GM13977 (cell line): ENCODE data around the gene GRIK4.
A peak's percentile ranks its signal among the peaks of the same experiment; 100 is the strongest.

ENCODE experiments used
- DNase-seq: peaks from one replicate; pipeline ENCODE4 v3.0.0; 2012; ENCODE audit warnings: low spot score
- in situ Hi-C: fragments of 300-500 bp; cut with MboI; formaldehyde crosslinking; loops from one replicate; pipeline ENCODE4 v1.12.0; 2022; ENCODE audit warnings: low sequenced_read_pairs, low pct_unique_long_range_greater_than_20kb, mixed read lengths, inconsistent platforms; ENCODE audit not compliant: unreplicated experiment
- TF ChIP-seq, protein P1 (sequence below): IDR thresholded peaks from 2 replicates; pipeline ENCODE4 v1.5.1; 2012; ENCODE audit warnings: mild to moderate bottlenecking, control low read depth; ENCODE audit not compliant: insufficient read depth; ENCODE audit errors: extremely low read depth, missing control alignments

The GRIK4 gene

DNA sequence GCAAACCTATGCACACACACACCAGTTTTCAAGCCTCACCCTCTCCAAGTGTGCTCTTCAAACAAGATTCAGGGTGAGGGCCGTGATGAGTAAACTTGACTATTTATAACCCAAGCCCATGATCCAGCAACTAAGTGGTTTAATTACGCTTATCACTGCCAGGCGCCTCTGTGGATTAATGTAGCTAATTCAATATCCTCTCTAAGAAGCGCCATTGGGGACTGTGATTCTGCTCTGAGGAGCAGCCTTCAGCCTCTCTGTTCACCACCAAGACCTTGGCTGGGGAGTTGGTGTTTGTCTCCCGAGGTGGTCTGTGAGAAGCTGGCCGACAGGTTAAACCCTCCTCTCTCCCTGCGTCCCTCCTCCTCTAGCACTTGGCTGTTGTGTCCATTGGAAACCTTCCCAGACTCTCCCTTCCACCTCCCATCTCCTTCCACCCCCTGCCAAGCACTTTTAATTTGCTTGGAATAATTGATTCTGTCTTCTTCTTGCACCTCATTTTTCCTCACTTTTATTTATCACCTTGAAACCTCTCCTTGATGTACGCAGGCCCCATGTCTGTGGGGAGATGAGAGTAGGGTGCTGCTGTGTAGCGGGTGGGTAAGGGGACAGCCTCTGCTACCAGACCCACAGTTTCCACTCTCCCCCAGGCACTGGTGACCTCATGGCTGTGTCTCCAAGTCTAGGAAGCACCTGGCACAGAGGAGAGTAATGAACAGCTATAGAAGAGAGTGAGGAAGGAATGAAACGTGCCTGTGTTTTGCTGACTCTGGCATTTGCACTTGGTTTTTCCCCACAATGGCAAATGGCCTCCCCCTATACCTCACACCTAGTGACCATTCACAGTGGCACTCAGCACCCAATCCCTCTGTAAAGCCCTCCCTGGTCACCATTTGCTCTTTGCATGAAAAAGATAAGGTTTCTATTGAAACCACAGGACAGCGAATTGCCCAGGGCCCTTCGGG lies 236.6 kb downstream of the GRIK4 start:
- in situ Hi-C loops: no loop called here
- no peak for DNase-seq
- TF ChIP-seq, protein P1, sequence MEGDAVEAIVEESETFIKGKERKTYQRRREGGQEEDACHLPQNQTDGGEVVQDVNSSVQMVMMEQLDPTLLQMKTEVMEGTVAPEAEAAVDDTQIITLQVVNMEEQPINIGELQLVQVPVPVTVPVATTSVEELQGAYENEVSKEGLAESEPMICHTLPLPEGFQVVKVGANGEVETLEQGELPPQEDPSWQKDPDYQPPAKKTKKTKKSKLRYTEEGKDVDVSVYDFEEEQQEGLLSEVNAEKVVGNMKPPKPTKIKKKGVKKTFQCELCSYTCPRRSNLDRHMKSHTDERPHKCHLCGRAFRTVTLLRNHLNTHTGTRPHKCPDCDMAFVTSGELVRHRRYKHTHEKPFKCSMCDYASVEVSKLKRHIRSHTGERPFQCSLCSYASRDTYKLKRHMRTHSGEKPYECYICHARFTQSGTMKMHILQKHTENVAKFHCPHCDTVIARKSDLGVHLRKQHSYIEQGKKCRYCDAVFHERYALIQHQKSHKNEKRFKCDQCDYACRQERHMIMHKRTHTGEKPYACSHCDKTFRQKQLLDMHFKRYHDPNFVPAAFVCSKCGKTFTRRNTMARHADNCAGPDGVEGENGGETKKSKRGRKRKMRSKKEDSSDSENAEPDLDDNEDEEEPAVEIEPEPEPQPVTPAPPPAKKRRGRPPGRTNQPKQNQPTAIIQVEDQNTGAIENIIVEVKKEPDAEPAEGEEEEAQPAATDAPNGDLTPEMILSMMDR: no peak

DNA sequence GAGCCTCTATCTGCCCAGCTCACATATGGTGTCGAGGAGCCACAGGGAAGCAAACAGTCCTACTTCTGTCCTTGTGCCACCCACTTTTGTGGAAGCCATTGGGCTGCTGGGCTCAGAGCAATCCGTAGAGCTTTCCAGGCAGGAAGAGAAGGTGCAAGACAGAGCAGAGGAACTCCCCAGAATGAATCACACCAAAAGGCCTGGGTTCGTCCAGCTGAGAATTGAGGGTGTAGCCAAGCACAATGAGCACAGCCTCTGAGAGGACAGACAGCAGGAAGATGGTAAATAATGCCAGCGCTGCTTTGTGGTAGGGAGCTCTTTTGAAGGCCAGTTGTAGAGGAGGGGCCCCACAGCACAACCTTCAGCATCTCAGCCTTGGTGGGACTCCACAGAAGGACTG lies 237.8 kb downstream of the GRIK4 start:
- TF ChIP-seq, protein P1: no peak
- in situ Hi-C loops: no loop called here
- DNase-seq: no peak

DNA sequence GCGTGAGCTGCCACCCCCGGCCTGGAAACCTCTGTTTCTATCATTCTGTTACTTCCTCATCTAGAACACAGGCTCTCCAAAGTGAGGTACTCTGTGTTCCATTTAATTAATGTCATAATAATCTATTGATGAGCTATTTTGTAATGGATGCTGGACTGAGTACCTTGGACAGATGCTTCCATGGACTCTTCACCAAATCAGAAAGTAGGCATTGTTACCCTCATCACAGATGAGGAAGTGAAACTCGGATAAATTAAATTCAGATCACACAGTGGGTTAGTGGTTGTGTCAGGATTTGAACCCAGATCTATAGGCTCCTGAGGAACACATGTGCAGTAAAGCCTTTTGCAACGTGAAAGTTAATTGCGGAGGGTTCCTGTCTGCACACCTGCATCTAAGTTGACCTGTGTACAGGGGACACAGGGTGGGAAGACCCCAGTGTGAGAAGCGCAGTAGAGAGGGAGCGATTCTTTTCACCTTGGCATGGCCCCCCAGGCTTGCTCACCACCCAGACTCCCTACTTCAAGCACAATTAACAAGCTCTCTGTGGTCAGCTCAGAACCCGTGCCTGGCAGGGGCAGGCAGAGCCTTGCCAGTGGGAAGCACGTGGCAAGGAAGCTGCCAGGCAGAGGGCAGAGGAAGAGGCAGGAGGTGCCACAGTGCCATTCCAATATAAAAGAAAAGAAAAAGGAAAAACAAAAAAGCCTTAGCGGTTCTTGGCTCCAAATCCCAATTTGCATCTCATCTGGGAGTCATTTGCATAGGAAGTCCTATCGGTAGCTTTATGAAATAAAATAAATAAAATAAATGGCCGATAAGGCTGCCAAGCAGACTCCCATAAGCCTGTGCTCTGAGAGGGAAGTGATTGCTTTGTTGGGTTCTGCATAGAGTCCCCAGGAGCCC lies 239.3 kb downstream of the GRIK4 start:
- TF ChIP-seq, protein P1: no peak
- no peak for DNase-seq
- in situ Hi-C loops: no loop called here

DNA sequence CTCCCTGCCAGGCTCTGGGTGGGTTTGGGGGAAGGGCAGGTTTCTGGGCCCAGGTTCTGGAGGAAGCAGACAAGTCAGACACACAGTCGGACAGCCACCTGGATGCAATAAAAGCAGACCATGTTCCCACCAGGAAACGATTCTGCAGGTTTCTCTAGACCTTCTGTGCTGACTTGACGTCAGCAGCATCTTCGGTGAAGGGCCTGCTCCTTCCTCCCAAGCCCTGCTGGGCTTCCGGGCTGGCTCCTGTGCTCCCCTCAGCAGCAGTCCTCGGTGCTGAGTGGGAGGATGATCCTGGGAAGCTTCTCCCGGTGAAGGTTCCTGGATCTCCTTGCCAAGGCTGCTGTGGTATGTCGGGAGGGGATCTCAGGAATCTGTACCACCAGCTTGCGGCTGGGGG lies 240.0 kb downstream of the GRIK4 start:
- no peak for DNase-seq
- in situ Hi-C loops: no loop called here
- TF ChIP-seq, protein P1: no peak

DNA sequence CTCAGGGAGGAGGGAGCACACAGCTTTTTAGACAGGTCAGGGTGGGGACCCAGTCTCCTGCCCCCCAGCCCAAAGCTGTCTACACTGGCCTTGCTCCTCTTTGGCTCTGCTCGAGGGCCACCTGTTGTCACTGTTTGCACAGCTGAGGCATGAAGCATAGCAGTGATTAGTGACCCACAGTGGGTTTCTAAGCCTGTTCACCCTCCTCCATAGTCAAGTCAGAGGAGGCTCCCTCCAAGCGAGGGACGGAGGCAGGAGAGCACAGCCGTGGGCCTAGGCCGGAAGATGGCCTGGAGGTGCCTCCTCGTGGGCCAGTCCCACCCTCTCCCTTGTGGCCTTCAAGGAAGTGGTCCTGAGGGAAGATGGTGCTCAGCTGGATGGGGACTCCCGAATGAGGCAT lies 241.1 kb downstream of the GRIK4 start:
- TF ChIP-seq, protein P1: no peak
- DNase-seq: no peak
- in situ Hi-C loops: no loop called here

DNA sequence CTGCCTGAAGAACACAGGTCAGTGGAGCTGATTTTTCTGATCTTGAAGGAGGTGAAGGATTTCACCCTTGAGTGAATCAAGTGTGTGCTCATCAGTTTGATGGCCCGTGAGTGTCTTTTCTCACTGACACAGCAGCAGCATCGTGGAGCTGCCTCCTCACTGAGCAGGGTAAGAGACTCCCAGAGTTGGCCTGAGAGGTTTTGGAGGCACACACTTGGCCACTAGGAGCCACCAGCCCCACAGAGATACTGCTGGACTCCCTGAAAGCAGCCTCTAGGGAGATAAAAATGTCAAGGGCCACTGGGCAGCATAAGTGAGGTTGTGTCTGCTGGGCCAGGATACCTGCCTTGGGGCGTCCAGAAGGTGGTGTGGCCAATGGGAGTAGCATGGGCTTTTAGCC lies 245.4 kb downstream of the GRIK4 start:
- TF ChIP-seq, protein P1: peak; percentile 3
- no peak for DNase-seq
- in situ Hi-C loops: no loop called here
